ENCODE results near the gene FLNC.

GRCh38 chr7:128873234-128873633, 43.0 kb downstream of the FLNC start:
- TF ChIP-seq CTCF (IDR thresholded peaks at IDR 0.05) (no peak), HDAC2 (IDR thresholded peaks at IDR 0.05) (no peak), USF2 (IDR thresholded peaks at IDR 0.05) (no peak), RAD21 (conservative IDR thresholded peaks at IDR 0.05 in 1 of 2, IDR thresholded peaks at IDR 0.05 in 1 of 2) (no peak), RFX5 (IDR thresholded peaks at IDR 0.05) (no peak), EP300 (IDR thresholded peaks at IDR 0.05) (no peak), SREBF2 (IDR thresholded peaks at IDR 0.05) (no peak), BHLHE40 (IDR thresholded peaks at IDR 0.05; ENCODE audit: low read depth, low read length) (no peak), SMC3 (IDR thresholded peaks at IDR 0.05) (no peak), RARB (CRISPR knock-in tag; IDR thresholded peaks at IDR 0.05) (no peak), CBX8 (IDR thresholded peaks at IDR 0.05) (no peak), ELK1 (IDR thresholded peaks at IDR 0.05; ENCODE audit: low read depth, low read length) (no peak)
- TF ChIP-seq, protein P1, sequence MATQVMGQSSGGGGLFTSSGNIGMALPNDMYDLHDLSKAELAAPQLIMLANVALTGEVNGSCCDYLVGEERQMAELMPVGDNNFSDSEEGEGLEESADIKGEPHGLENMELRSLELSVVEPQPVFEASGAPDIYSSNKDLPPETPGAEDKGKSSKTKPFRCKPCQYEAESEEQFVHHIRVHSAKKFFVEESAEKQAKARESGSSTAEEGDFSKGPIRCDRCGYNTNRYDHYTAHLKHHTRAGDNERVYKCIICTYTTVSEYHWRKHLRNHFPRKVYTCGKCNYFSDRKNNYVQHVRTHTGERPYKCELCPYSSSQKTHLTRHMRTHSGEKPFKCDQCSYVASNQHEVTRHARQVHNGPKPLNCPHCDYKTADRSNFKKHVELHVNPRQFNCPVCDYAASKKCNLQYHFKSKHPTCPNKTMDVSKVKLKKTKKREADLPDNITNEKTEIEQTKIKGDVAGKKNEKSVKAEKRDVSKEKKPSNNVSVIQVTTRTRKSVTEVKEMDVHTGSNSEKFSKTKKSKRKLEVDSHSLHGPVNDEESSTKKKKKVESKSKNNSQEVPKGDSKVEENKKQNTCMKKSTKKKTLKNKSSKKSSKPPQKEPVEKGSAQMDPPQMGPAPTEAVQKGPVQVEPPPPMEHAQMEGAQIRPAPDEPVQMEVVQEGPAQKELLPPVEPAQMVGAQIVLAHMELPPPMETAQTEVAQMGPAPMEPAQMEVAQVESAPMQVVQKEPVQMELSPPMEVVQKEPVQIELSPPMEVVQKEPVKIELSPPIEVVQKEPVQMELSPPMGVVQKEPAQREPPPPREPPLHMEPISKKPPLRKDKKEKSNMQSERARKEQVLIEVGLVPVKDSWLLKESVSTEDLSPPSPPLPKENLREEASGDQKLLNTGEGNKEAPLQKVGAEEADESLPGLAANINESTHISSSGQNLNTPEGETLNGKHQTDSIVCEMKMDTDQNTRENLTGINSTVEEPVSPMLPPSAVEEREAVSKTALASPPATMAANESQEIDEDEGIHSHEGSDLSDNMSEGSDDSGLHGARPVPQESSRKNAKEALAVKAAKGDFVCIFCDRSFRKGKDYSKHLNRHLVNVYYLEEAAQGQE (IDR thresholded peaks at IDR 0.05) = no peak
